A673 (cell line): ENCODE measurements around the gene PLCD1.

Source experiments
- CTCF ChIP-seq: fragments of 300-800, 200-600 bp; sonication (generic); conservative IDR thresholded peaks from 2 replicates; pipeline ENCODE4 v1.5.1; 2017; ENCODE audit warnings: low read depth, mild to moderate bottlenecking, antibody characterized with exemption, low read length, moderate library complexity, mixed read lengths
- EZH2 ChIP-seq: fragments of 200-600 bp; sonication (generic); IDR thresholded peaks from 2 replicates; pipeline ENCODE4 v1.6.1; 2017; ENCODE audit warnings: borderline replicate concordance, low read depth, mild to moderate bottlenecking, mixed read lengths, antibody characterized with exemption, low read length; ENCODE audit not compliant: poor library complexity, severe bottlenecking

GRCh38 chr3:37970802-37971201 is 58.6 kb downstream of the PLCD1 start:
- TF ChIP-seq CTCF (no peak), EZH2 (no peak)
